ENCODE results near the gene SMIM28.

SMIM28 gene

DNA sequence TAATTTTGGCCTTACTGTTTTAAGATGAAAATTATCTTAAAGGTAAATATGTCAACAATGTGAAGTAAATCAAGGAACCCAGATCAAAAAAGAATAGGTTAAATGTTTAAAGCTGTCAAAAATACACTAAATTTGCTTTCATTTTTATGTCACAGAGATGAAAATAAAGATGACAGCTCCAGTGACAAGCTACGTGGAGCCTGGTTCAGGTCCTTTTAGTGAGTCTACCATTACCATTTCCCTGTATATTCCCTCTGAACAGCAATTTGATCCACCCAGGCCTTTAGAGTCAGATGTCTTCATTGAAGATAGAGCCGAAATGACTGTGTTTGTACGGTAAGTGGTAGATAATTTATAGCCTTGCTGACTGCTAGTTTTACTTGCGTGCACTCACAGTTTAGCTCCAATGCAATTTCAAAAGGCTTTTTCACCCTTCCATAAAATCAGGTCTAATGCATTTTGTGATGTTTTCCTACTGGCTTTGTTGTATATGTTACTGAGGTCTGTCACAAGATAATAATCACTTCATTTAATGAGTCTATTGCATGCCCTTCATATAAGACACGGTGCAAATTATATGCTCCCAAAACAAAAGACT lies 28.2 kb downstream of the SMIM28 start:
- ChIA-PET POLR2A (no interaction called here), CTCF (interaction anchor here (0.5 to 3.4 kb wide), 11 partner anchors 10 to 354 kb away, joined by 3 to 26 read pairs (median 3); no protein-coding TSS in a partner anchor)
- no peak overlapping the region for H3K4me3 ChIP-seq (ENCODE audit: low read depth, low read length)
- H3K9me3 ChIP-seq (ENCODE audit: control insufficient read depth, insufficient read depth, low read depth, low read length): no peaks in the 10 kb centered on the region
- H3K36me3 ChIP-seq (ENCODE audit: control insufficient read depth in 2 of 2, insufficient read depth in 1 of 2, low read length in 2 of 2): peaks cover 32 to 50% of the 10 kb centered on the region in 2 experiments
- peaks cover 12% of the 10 kb centered on the region for H3K4me1 ChIP-seq (ENCODE audit: control insufficient read depth, insufficient read depth, low read length)
- peak overlapping the region; percentile 27; the same call in 1 of the 2 replicates for H3K27ac ChIP-seq (ENCODE audit: extremely low read depth, low read depth, low read length)
- TF ChIP-seq, protein P1, sequence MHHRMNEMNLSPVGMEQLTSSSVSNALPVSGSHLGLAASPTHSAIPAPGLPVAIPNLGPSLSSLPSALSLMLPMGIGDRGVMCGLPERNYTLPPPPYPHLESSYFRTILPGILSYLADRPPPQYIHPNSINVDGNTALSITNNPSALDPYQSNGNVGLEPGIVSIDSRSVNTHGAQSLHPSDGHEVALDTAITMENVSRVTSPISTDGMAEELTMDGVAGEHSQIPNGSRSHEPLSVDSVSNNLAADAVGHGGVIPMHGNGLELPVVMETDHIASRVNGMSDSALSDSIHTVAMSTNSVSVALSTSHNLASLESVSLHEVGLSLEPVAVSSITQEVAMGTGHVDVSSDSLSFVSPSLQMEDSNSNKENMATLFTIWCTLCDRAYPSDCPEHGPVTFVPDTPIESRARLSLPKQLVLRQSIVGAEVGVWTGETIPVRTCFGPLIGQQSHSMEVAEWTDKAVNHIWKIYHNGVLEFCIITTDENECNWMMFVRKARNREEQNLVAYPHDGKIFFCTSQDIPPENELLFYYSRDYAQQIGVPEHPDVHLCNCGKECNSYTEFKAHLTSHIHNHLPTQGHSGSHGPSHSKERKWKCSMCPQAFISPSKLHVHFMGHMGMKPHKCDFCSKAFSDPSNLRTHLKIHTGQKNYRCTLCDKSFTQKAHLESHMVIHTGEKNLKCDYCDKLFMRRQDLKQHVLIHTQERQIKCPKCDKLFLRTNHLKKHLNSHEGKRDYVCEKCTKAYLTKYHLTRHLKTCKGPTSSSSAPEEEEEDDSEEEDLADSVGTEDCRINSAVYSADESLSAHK (tag by site-specific recombination; IDR thresholded peaks at IDR 0.05): peak; percentile 44; the same call in 1 of the 2 replicates
- TF ChIP-seq ZFP41 (tag by site-specific recombination; IDR thresholded peaks at IDR 0.05; ENCODE audit: borderline replicate concordance) (no peak), ZXDB (tag by site-specific recombination; IDR thresholded peaks at IDR 0.05) (peak; percentile 21; the same call in 1 of the 2 replicates), ZBTB8A (tag by site-specific recombination; IDR thresholded peaks at IDR 0.05) (no peak), ZNF23 (tag by site-specific recombination; IDR thresholded peaks at IDR 0.05; ENCODE audit: borderline replicate concordance) (no peak), ZNF843 (tag by site-specific recombination; IDR thresholded peaks at IDR 0.05) (peak; percentile 84), BCL11A (tag by site-specific recombination; IDR thresholded peaks at IDR 0.05; ENCODE audit: low read depth) (no peak), KLF1 (tag by site-specific recombination; IDR thresholded peaks at IDR 0.05) (no peak), TRIM28 (IDR thresholded peaks at IDR 0.05; ENCODE audit: borderline replicate concordance, low read length) (peak; percentile 97), TCF7L2 (IDR thresholded peaks at IDR 0.05; ENCODE audit: borderline replicate concordance, low read depth, low read length) (peak; percentile 97), ZNF416 (tag by site-specific recombination; IDR thresholded peaks at IDR 0.05) (no peak), ZNF394 (tag by site-specific recombination; IDR thresholded peaks at IDR 0.05; ENCODE audit: borderline replicate concordance) (no peak), ZNF677 (tag by site-specific recombination; IDR thresholded peaks at IDR 0.05) (no peak), ZNF561 (tag by site-specific recombination; IDR thresholded peaks at IDR 0.05; ENCODE audit: borderline replicate concordance) (0 out of 2 replicates have a peak, but pooled peaks have one; percentile 15), ZSCAN30 (tag by site-specific recombination; IDR thresholded peaks at IDR 0.05) (peak; percentile 100), ZNF37A (tag by site-specific recombination; IDR thresholded peaks at IDR 0.05) (no peak), OVOL3 (tag by site-specific recombination; IDR thresholded peaks at IDR 0.05) (peak; percentile 68; the same call in 1 of the 2 replicates), ZNF610 (tag by site-specific recombination; IDR thresholded peaks at IDR 0.05; ENCODE audit: borderline replicate concordance) (no peak), ZNF138 (tag by site-specific recombination; IDR thresholded peaks at IDR 0.05; ENCODE audit: borderline replicate concordance) (no peak), ZNF10 (tag by site-specific recombination; IDR thresholded peaks at IDR 0.05) (no peak), ZNF2 (tag by site-specific recombination; IDR thresholded peaks at IDR 0.05) (peak; percentile 41; the same call in 1 of the 2 replicates), FEZF1 (tag by site-specific recombination; IDR thresholded peaks at IDR 0.05) (peak; percentile 87), ZNF624 (tag by site-specific recombination; IDR thresholded peaks at IDR 0.05) (no peak), OSR2 (tag by site-specific recombination; IDR thresholded peaks at IDR 0.05) (peak; percentile 70), SP7 (tag by site-specific recombination; IDR thresholded peaks at IDR 0.05) (peak; percentile 96), KLF8 (tag by site-specific recombination; IDR thresholded peaks at IDR 0.05) (no peak)
- TF ChIP-seq, protein P2, sequence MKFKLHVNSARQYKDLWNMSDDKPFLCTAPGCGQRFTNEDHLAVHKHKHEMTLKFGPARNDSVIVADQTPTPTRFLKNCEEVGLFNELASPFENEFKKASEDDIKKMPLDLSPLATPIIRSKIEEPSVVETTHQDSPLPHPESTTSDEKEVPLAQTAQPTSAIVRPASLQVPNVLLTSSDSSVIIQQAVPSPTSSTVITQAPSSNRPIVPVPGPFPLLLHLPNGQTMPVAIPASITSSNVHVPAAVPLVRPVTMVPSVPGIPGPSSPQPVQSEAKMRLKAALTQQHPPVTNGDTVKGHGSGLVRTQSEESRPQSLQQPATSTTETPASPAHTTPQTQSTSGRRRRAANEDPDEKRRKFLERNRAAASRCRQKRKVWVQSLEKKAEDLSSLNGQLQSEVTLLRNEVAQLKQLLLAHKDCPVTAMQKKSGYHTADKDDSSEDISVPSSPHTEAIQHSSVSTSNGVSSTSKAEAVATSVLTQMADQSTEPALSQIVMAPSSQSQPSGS (tag by site-specific recombination; IDR thresholded peaks at IDR 0.05; ENCODE audit: low read depth): no peak
- TF ChIP-seq, protein P3, sequence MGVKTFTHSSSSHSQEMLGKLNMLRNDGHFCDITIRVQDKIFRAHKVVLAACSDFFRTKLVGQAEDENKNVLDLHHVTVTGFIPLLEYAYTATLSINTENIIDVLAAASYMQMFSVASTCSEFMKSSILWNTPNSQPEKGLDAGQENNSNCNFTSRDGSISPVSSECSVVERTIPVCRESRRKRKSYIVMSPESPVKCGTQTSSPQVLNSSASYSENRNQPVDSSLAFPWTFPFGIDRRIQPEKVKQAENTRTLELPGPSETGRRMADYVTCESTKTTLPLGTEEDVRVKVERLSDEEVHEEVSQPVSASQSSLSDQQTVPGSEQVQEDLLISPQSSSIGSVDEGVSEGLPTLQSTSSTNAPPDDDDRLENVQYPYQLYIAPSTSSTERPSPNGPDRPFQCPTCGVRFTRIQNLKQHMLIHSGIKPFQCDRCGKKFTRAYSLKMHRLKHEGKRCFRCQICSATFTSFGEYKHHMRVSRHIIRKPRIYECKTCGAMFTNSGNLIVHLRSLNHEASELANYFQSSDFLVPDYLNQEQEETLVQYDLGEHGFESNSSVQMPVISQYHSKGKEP (tag by site-specific recombination; IDR thresholded peaks at IDR 0.05): peak; percentile 98
- TF ChIP-seq, protein P4, sequence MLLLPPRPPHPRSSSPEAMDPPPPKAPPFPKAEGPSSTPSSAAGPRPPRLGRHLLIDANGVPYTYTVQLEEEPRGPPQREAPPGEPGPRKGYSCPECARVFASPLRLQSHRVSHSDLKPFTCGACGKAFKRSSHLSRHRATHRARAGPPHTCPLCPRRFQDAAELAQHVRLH (tag by site-specific recombination; IDR thresholded peaks at IDR 0.05): peak; percentile 68; the same call in 1 of the 2 replicates
- TF ChIP-seq, protein P5, sequence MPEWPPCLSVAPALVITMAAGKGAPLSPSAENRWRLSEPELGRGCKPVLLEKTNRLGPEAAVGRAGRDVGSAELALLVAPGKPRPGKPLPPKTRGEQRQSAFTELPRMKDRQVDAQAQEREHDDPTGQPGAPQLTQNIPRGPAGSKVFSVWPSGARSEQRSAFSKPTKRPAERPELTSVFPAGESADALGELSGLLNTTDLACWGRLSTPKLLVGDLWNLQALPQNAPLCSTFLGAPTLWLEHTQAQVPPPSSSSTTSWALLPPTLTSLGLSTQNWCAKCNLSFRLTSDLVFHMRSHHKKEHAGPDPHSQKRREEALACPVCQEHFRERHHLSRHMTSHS (tag by site-specific recombination; IDR thresholded peaks at IDR 0.05): no peak
- TF ChIP-seq, protein P6, sequence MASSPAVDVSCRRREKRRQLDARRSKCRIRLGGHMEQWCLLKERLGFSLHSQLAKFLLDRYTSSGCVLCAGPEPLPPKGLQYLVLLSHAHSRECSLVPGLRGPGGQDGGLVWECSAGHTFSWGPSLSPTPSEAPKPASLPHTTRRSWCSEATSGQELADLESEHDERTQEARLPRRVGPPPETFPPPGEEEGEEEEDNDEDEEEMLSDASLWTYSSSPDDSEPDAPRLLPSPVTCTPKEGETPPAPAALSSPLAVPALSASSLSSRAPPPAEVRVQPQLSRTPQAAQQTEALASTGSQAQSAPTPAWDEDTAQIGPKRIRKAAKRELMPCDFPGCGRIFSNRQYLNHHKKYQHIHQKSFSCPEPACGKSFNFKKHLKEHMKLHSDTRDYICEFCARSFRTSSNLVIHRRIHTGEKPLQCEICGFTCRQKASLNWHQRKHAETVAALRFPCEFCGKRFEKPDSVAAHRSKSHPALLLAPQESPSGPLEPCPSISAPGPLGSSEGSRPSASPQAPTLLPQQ (tag by site-specific recombination; IDR thresholded peaks at IDR 0.05): no peak

All from HEK293 (cell line).